ENCODE measurements around the gene PNPO.
"Not testable (repeated sequence)": the region's sequence is repeated elsewhere in the genome, so short reads cannot be mapped to it uniquely, and the experiment has no call there.

PNPO gene

GRCh38 chr17:47975189-47975822, 33.9 kb downstream of the PNPO start:
- DNase-seq (ENCODE audit: low spot score), result no peak

GRCh38 chr17:47975823-47976205, 34.4 kb downstream of the PNPO start:
- DNase-seq (ENCODE audit: low spot score), result no peak

- DNase-seq (ENCODE audit: low spot score), result peak; percentile 78
Observed at GRCh38 chr17:47978324-47978723, 37.0 kb downstream of the PNPO start.

GRCh38 chr17:47980541-47980940, 39.2 kb downstream of the PNPO start:
- no peak for DNase-seq (ENCODE audit: low spot score)

DNA sequence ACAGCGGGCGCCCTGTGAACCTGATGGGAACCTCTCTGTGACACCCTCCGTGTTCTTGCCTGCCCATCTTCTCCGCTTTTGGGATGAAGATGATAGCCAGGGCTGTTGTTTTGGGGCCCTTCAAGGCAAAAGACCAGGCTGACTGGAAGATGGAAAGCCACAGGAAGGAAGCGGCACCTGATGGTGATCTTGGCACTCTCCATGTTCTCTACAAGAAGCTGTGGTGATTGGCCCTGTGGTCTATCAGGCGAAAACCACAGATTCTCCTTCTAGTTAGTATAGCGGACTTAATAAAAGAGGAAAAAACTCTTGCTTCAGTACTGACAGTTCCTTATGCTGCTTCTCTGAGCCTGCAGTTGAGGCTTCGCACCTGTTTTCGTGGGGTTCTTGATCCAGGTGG, 40.1 kb downstream of the PNPO start:
- DNase-seq (ENCODE audit: low spot score), result no peak

GRCh38 chr17:47982091-47982617, 40.8 kb downstream of the PNPO start:
- no peak for DNase-seq (ENCODE audit: low spot score)

- DNase-seq (ENCODE audit: low spot score), result no peak
Observed at GRCh38 chr17:47982645-47983390, 41.4 kb downstream of the PNPO start.

DNA sequence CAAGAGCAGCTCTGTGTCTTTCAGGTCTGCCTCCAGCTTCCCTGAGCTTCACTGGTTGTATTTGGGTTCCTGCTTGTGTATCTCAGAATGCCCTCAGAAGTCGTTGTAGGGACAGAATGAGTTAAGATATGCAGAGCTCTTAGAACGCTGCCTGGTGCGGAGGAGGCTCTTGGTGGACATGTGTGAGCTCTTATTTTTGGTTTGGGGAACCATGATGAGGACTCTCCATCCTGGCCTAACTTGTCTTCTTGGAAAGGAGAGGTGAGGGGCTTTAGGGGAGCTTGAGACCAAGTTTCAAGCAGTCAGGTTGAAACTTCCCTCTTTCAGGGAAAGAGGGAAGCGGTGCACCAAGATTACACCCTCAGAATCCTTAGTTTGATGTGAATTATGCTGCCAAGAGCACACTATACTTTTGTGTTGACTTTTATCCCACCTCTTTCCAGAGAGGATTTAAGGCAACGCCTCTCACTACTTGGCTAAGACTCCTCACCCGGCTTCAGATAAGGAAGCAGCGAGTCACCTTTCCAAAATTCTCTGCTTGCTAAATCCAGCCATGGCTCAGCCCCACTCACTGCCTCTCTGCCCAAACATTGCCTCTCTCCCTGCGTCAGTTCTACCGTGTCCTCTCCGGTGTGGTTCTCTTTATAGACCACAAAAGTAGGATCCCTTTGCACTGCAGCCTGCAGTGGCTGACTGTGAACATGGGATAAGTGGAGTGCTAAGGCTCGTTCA, 42.3 kb downstream of the PNPO start:
- no peak for DNase-seq (ENCODE audit: low spot score)

DNA sequence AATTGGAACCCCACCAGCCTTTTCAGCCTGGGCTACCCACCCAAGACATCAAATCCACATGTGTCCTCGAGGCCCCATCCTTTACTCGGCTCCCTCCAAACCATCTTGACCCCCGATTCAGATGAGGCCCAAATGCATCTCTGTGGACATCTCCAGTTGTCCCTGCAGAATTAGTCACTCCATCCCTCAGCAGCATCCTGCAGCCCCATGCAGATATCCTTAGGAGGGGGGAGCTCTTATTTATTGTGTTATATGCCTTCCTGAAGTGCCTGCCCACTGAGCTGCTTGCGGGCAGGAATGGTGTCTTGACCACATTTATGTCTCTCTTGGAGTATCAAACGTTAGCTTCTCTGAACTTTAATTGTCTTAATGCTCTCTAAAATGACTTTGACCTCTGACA, 45.1 kb downstream of the PNPO start:
- DNase-seq (ENCODE audit: low spot score), result no peak

- DNase-seq (ENCODE audit: low spot score), result no peak
Observed at GRCh38 chr17:47987240-47987835, 46.0 kb downstream of the PNPO start.

GRCh38 chr17:47988445-47988844, 47.1 kb downstream of the PNPO start:
- DNase-seq (ENCODE audit: low spot score), result not testable (repeated sequence)

GRCh38 chr17:47989159-47989558, 47.8 kb downstream of the PNPO start:
- no peak for DNase-seq (ENCODE audit: low spot score)

DNA sequence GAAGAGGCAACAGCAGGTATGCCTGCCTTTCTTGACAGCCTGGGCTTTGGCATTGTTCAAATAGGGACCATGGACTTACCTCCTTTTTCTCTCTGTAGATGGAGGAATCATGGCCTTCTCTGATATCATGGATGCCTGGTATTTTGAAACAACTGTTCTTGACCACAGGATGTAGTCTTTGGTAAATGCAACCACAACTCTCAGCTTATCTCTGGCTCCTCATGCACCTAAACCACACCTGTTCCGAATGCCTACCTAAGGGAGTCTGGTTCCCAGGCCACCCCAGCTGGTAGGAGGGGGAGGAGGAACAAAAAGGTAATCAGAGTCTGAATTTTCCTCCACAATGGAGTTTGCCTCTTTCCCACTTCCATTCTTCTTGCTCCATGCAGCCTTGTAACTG, 48.3 kb downstream of the PNPO start:
- no peak for DNase-seq (ENCODE audit: low spot score)

GRCh38 chr17:47990962-47991731, 49.8 kb downstream of the PNPO start:
- DNase-seq (ENCODE audit: low spot score), result no peak

DNA sequence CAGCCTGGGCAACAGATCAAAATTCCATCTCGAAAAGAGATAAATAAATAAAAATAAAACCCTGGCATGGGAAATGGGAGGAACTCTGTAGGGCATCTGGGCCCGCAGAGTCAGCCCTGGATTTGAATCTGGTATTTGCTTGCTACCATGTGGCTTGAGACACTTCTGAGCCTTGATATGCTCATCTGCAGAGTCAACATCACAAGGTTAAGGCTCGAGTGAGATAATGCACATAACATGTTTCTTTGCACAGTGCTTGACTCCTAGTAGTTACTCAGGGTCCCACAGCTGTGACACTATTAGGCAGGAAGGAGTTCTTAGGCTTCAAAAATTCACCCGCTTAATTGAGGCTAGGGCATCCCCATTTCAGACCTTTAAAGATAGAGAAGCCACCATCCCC, 50.8 kb downstream of the PNPO start:
- DNase-seq (ENCODE audit: low spot score), result no peak

DNA sequence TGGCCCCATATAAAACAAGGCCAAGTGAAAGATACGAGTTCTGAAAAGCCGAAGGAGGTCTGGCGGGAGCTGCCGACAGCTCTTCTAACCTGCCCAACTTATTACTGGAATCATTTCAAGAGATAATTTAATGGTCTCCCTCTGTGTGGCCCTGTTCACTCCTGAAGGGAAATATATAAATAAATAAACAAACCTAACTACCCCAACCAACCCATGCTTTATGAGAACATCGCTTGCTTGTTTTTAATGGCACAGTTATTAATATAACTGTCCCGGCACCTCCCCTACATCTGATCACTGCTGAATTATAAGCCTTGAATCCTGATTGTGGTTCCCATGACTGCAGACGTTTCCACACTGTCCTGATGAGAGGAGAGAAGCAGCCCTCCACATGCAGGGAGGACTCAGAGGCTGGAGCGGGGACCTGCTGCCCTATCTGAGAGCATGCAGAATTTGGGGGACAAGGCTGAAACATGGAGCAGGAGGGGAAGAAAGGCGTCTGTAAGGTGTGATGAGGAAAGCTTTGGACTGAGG, 51.7 kb downstream of the PNPO start:
- DNase-seq (ENCODE audit: low spot score), result no peak

- no peak for DNase-seq (ENCODE audit: low spot score)
Observed at GRCh38 chr17:47993964-47994363, 52.6 kb downstream of the PNPO start.

- no peak for DNase-seq (ENCODE audit: low spot score)
Observed at GRCh38 chr17:47994724-47995123, 53.4 kb downstream of the PNPO start.

DNA sequence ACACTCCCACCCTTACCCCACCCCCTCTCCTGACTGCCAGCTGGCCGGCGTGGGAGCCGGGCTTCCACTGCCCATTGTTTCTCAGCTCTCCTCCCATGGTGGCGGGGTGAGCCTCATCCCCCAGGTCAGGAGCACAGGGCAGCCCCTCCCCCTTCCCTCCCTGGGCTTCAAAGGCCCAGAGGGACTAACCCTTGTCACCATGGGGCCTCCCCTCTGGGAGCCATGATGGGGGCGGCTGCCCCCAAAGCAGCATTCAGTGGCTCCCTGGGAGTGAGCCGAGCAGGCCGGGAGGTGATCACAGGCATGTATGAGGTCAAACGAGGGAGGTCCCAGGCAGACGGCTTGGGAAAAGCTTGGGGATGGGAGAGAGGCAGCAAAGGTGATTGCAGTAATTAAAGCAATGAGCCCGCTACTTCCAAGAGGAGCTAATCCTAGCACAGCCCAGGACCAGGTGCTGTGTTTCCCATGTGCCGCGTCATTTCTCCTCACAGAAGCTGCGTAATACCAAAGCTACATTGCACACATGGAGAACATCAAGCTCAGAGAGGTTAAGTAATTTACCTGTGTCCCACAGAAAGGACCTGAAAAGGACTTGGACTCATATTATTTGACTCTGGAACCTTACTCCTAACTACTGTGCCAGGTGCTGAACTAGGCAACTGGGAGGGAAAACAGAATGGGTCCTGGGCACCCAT, 54.0 kb downstream of the PNPO start:
- no peak for DNase-seq (ENCODE audit: low spot score)

- DNase-seq (ENCODE audit: low spot score), result no peak
Observed at GRCh38 chr17:47996201-47996600, 54.8 kb downstream of the PNPO start.

- no peak for DNase-seq (ENCODE audit: low spot score)
Observed at GRCh38 chr17:47997586-47997985, 56.2 kb downstream of the PNPO start.
